Middle frontal gyrus (tissue), 1 donor: ENCODE measurements around the gene ACKR2.
"Not testable (repeated sequence)": the region's sequence is repeated elsewhere in the genome, so short reads cannot be mapped to it uniquely, and the experiment has no call there.

Source experiments
- DNase-seq: peaks from one replicate; pipeline ENCODE4 v3.0.0-alpha.2; 2015; ENCODE audit warnings: low spot score; ENCODE audit errors: extremely low spot score

The ACKR2 gene

DNA sequence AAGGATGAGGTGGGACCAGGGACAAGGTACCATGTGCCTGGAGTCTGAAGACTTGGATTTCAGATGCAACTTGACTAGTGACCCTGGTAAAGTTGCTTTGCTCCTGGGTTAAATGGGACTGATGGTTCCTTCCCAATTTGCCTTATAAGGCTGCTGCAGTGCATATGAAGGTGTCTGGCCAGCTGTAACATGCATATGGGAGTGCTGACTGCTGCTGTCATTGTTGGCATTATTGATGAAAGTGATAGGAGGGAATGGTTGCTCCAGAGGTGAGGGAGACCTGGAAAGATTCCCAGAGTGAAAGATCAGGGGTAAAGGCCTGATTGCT is 45.9 kb downstream of the ACKR2 start:
- DNase-seq: no peak

DNA sequence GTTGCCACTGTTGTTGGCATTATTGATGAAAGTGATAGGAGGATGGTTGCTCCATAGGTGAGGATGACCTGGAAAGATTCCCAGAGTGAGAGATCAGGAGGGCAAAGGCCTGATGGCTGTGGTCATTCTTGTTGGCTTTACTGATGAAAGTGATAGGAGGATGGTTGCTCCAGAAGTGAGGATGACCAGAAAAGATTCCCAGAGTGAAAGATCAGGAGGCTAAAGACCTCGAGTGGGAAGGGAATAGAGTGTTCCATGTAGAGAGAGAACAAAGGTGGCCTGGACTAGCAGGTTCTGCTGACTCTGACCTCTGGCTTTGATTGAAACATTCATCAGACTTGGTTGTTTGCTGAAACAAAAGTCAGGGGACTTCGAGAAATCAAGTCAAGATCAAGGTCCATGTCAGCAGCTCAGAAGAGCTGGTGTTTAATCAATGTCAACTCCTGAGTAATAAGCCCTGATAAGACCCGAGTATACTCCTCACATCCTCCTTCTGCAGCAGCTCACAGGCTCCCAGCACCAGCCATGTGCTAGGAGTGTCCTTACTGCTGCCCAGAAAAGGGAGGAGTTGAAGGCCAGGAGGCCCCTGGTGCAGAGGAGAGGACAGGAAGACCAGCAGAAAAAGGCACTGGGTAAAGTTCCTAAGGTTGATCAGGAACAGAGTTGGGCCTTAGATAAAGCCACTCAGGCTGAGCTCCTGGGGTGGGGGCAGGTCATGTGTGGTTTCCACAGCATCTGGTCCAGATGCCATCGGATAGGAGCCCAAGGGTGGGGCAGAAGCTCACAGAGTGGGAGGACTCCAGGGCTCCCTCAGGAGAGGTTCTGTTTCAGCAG is 46.5 kb downstream of the ACKR2 start:
- DNase-seq: no peak

DNA sequence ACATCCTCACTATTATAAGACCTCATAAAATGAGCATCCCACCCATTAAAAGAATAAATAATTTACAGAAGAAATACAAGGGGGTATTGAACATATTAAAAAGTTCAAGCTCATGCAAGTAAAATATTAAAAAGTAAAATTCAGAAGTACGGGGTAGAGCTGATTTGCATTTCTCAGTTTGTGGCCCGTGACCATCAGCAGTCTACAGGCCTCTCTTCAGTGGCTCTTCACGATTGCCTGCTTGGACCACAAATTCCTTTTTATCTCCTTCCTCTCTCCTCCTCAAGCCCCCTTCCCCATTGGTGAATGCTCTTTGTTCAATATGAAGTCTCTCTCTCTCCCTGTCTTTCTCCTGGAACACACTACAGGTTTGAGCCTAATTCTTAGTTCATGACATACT is 47.3 kb downstream of the ACKR2 start:
- no peak for DNase-seq

DNA sequence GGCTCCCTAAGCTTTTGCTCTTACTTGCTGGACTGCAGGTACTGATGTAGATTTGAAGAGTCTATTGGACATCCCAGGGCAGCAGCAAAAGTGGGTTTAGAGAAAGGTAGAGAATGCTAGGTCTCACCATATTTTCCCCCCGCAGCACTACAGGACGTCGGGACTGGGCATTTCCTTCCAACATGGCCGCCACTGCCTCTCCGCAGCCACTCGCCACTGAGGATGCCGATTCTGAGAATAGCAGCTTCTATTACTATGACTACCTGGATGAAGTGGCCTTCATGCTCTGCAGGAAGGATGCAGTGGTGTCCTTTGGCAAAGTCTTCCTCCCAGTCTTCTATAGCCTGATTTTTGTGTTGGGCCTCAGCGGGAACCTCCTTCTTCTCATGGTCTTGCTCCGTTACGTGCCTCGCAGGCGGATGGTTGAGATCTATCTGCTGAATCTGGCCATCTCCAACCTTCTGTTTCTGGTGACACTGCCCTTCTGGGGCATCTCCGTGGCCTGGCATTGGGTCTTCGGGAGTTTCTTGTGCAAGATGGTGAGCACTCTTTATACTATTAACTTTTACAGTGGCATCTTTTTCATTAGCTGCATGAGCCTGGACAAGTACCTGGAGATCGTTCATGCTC is 55.2 kb downstream of the ACKR2 start:
- no peak for DNase-seq

DNA sequence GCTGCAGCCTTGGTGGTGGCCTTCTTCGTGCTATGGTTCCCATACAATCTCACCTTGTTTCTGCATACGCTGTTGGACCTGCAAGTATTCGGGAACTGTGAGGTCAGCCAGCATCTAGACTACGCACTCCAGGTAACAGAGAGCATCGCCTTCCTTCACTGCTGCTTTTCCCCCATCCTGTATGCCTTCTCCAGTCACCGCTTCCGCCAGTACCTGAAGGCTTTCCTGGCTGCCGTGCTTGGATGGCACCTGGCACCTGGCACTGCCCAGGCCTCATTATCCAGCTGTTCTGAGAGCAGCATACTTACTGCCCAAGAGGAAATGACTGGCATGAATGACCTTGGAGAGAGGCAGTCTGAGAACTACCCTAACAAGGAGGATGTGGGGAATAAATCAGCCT is 56.0 kb downstream of the ACKR2 start:
- DNase-seq: no peak

DNA sequence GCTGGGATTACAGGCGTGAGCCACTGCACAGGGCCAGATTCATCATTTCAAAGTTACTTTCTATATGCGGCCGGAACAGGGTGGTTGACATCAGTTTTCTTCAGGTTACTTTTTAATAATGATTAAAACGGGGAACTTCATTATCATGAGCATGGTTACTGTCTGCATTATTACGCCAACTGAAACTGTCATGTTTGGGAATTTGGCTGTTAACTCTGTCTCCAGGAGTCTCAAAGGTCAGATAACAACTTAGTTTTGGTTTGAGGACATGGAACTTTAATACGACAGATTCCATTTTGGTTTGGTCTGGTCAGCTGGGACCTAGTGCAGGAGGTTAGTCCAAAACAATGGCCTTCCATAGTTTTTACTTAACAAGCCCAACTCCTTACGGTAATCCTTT is 57.9 kb downstream of the ACKR2 start:
- no peak for DNase-seq

DNA sequence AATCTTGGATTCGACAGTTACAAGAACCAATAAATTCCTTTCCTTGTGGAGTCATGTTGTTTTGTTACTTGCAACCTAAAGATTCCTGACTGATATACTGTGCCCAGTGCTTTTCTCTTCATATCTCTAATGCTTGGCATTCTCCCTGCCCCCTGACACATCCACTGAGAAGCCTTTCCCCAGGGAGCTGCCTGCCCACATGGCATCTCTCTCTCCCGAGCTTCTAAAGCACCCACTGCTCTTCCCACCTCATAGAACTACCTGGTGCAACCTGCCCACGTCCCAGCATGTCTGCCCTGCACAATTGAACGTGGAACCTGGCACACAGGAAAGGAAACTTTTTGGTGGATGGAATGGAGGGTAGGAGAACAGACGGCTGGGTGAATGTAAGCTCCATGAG is 59.6 kb downstream of the ACKR2 start:
- DNase-seq: no peak

DNA sequence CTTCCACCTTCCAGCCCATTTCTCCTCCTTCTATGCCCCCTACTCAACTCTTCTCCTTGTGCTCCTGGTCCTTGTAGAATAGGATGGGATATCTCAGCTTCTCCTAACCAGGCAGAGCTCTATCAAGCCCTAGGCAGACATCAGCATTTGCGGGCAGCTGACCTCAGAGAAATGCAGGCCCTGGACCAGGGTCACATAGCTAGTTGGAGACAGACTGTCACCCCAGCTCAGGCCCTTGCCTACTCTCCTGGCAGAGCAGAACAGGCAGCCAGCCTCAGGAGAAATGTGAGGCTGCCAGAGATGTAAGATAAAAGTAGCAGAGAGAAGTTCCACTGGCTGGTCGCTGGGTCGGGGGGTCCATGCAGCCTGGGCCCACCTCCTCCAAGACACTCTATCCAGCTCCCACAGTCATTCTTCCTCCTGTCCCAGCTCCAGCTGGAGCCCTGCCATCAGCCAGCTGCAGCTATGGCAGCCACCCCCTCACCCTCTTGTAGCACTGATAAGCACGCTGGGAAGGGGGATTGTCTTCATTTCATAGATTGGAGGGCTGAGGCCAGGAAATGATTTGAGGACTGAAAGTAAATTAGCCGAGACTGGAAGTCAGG is 62.4 kb downstream of the ACKR2 start:
- no peak for DNase-seq

DNA sequence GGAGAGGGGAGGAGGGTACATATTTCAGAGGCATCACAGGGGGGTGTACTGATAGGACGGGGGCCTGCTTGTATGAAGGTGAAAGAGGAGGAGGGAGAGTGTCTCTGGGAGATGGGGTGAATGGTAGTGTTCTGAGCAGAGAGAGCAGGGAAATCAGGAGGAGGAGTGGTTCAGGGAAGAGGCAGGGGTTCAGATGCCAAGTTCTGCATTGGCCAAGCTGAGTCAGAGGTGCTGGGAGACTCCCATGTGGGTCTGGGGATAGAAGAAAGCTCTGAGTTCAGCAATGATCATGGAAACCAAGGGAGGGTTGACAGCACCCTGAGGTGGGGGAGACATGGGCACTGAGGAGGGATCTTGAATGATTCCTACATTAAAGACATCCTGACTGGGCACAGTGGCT is 63.5 kb downstream of the ACKR2 start:
- DNase-seq: no peak

DNA sequence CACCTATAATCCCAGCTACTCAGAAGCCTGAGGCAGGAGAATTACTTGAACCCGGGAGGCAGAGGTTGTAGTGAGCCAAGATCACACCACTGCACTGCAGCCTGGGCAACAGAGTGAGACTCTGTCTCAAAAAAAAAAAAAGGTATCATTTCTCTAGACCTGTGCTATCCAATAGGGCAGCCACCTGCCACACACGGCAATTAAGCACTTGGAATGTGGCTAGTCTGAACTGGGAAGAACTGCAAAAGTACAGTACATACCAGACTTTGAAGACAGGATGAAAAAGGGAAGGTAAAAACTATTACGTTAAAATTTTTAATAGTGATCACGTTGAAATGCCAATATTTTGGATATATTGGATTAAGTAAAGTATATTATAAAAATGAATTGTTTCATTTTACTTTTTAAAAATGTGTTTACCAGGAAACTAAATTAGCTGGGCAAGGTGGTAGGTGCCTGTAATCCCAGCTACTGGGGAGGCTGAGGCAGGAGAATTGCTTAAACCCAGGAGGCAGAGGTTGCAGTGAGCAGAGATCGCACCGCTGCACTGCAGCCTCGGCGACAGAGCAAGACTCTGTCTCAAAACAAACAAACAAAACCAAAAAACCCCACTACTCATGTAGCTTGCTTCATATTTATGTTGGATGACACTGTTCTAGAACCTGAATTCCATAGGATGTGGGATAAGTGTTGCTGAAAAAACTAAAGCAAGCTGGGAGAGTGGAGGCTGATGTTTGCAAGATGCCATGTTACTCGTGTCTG is 64.2 kb downstream of the ACKR2 start:
- no peak for DNase-seq

DNA sequence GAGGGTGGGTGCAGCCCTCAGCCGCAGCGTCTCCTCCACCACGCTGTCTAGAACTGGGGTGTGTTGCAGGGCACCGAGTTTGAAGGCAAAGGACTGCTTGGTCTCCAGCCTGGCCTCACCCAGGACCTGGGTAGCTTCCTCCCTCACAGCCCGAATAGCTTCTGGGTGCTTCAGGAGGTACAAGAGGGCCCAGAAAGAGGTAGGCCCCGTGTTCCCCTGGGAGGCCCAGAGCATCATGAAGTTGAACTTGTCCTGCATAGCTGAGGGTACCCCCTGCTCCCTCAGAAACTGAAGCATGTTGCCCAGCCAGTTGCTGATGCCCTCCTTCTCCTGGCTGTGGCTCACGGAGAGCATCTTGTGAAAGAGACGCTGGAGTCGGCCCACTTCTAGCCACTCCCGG is 65.5 kb downstream of the ACKR2 start:
- no peak for DNase-seq

DNA sequence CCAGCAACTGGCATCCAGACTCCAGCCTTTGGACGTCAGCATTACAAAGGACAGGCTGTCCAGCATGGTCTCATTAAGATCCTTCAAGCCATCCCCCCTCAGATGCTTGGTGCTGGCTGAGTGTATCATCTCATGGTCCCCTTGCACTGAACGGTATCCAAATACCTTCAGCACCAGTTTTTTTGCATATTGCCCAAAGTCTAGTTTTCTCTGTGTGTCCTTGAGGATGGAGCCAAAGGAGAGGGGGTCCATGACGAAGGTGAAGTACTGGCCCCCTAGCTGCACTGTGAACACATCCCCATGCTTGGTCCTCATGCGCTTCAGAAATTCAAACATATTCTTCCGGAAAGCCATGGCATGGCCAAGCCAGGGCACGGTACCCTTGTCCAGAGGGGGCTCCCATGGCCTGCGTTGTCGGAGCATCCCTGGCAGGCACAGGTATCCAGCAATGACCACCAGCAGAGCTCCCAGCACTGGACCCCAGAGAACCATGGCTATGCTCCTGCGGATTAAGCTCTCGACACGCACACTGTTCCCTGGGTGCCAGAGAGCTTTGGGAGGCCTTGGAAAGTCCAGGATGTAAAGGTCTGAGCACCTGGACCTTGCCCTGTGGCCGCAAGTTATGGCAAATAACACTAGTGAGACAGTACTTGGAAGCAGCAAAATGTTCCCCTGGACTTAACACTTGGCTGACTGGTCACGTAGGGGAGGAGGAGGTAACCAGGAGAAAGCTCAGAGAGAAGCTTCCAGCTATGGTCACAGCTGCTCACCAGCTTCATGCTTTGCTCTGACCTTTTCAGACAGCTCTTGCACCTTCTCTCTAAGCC is 66.3 kb downstream of the ACKR2 start, which contains the start of gene CYP8B1:
CYP8B1 (minus strand) TSS at position 555 of the 827 bp plus-strand sequence; CDS start at position 492, 63 bp downstream.
- no peak for DNase-seq

DNA sequence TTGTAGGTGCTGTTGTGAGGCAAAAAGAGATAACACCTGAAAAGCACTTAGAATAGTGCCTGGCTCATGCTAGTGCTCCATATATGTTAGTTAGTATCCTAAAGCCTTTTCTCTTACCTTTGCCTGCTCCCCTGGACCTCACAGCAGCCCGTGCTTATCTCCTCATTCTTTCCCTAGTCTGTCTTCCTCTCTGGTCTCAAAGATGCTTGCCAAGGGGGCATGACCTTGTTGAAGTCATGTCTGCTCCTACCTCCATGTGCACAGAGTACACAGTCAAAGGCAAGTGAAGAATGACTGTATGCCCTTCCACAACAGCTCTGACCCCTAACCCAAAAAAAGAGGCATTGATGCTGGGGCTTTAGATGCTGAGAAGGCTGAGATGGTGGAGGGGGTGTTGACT is 67.2 kb downstream of the ACKR2 start:
- DNase-seq: no peak

DNA sequence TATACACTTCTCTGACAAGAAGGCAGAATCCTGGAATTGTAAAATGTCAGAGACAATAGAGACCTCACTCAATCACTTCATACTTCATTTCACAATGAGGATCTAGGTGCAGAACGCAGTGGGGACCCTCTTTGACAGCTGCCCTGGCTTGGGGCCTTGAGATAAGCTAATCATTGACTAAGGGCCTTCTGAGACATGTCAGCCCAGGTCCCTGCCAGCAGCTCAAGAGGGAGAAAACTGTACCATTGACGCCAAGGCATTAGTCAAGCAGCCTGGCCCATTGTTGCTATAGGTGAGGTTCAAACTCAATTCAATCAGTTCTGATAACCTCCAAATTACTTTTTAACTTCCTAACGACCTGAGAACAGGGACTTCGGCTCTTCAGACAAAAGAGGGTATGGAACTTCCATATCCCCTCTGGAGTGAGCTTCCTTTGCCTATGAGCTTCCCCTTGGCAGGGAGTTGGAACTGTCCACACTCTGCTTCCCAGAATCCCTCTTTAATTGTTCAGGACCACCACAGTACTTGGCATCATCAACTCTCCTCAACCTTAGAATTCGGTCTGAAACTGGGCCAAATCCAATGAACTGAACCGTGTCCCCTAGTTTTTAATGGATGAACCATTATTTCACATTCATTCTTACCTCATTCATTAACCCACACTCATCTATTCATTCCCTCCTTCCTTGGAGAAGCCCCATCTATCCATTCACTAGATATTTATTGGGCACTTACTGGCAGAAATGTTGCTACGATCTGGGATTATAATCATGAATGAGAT is 67.9 kb downstream of the ACKR2 start:
- no peak for DNase-seq

DNA sequence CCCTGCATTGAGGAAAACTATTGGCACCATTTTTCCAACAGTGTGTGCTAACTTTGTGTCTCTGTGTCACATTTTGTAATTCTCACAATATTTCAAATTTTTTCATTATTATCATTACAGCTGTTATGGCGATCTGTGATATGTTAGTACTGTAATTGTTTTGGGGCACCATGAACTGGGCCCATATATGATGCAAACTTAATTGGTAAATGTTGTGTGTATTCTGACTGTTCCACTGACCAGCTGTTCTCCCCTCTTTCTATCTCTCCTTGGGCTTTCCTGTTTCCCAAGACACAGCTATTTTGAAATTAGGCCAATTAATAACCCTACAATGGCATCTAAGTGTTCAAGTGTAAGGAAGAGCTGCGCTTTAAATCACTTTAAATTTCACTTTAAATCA is 68.6 kb downstream of the ACKR2 start:
- DNase-seq: no peak

DNA sequence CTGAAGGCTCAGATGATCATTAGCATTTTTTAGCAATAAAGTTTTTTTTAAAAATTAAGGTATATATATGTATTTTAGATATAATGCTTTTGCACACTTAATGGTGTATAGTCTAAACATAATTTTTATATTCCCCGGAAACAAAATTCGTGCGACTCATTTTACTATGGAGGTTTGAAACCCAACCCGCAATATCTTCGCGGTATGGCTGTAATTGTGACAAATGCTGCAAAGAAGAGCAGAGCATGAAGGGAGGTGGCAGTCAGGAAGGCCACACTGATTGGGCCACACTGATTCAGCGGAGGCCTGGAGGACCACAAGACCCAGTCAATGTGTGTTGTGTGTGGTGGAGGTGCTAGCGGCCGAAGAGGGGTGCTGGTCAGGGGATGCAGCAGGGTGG is 70.9 kb downstream of the ACKR2 start:
- DNase-seq: no peak

DNA sequence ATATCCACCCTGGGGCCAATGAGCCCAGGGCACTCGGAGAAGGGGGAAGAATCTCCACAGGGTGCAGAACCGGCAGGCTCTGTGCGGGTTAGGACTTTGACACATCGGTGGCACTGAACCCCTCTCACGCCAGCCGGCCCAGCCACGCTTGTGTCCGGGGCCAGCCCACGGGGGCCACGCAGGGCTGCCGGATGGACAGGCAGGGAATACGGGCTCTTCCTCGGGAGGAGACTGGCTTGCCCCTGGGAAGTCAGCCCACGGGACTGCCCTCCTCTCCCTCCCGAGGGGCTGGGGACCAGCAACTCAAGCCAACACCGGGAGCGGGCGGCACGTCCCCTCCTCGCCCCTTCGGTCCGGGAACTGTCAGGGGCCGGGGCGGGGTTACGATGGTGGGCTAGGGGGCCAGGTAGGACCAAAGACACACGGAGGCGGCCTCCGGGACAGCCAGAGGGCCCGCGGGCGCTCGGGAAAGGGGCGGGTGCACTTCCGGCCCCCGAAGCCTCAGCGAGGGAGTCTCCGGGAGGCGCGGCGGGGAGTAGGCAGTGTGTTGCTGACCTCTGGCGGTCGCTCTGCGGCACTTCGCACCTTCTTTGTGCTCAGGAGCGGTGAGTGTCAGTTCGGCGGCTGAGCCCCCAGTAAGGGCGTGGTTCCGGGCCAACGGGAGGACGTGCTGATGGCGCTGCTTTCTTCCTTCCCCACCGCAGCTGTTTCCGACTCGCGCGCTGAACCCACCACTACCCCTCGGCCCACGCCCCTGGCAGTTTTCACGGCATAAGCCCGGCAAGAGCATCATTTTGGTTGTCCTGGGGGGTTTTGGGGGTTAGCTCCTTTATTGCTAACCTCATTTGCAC is 71.6 kb downstream of the ACKR2 start:
- peak; percentile 58 for DNase-seq

DNA sequence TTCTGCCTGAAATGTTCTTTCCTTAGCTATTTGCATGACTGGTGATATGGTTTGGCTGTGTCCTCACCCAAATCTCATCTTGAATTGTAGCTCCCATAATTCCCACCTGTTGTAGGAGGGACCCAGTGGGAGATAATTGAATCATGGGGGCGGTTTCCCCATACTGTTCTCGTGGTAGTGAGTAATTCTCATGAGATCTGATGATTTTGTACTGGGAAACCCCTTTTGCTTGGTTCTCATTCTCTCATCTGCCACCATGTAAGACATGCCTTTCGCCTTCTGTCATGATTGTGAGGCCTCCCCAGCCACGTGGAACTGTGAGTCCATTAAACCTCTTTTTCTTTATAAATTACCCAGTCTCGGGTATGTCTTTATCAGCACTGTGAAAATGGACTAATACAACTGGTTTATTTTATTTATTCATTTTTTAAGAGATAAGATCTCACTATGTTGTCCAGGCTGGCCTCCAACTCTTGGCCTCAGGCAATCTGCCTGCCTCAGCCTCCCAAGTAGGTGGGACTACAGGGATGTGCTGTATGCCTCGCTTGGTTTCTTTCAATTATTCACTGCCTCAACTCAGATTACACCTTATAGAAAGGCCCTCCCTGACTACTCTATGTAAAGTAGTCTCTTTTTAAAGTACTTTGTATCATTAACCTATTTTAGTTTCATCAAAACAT is 74.1 kb downstream of the ACKR2 start:
- not testable (repeated sequence) for DNase-seq

DNA sequence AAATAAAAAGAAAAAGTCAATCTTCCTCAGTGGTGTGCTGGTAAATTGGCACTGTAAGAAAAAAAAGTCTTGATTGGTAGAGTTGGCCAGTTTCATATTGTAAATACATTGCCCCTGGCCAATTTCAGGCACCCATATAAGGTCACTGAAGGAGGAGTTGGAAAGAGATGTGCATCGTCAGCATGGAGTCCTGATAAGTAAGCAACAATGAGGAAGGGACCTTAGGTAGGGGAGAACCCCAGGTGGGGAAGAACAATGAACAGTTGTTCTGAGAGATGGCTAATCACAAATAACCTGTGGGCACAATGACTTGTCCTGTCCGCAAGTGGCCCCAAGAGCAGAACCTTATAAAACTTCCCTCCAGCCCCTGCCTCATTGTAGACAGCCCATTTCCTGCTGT is 75.1 kb downstream of the ACKR2 start:
- no peak for DNase-seq
